ENCODE data around the gene RIMS4.
"Not testable (repeated sequence)": the region's sequence is repeated elsewhere in the genome, so short reads cannot be mapped to it uniquely, and the experiment has no call there.

The RIMS4 gene

GRCh38 chr20:44830523-44830922 is 20.2 kb upstream of the RIMS4 start:
- DNase-seq (ENCODE audit: low read depth), result no peak

- DNase-seq (ENCODE audit: low read depth), result no peak
These were observed 19.3 kb upstream of the RIMS4 start for GRCh38 chr20:44829688-44830087.

- no peak for DNase-seq (ENCODE audit: low read depth)
These were observed 18.3 kb upstream of the RIMS4 start for GRCh38 chr20:44828640-44829039.

GRCh38 chr20:44827401-44827800 is 17.1 kb upstream of the RIMS4 start:
- DNase-seq (ENCODE audit: low read depth), result no peak

- DNase-seq (ENCODE audit: low read depth), result not testable (repeated sequence)
These were observed 11.2 kb upstream of the RIMS4 start for GRCh38 chr20:44821576-44821975.

GRCh38 chr20:44819936-44820335 is 9.6 kb upstream of the RIMS4 start:
- no peak for DNase-seq (ENCODE audit: low read depth)

GRCh38 chr20:44817143-44817910 is 7.0 kb upstream of the RIMS4 start:
- no peak for DNase-seq (ENCODE audit: low read depth)

GRCh38 chr20:44814937-44815336 is 4.6 kb upstream of the RIMS4 start:
- no peak for DNase-seq (ENCODE audit: low read depth)

GRCh38 chr20:44811150-44811685 is 872 bp upstream of the RIMS4 start:
- DNase-seq (ENCODE audit: low read depth), result no peak

- DNase-seq (ENCODE audit: low read depth), result no peak
These were observed 320 bp downstream of the RIMS4 start for GRCh38 chr20:44810061-44810390.

GRCh38 chr20:44809380-44810060 is 826 bp downstream of the RIMS4 start:
- DNase-seq (ENCODE audit: low read depth), result no peak

- no peak for DNase-seq (ENCODE audit: low read depth)
These were observed 2.7 kb downstream of the RIMS4 start for GRCh38 chr20:44807684-44808056.

- no peak for DNase-seq (ENCODE audit: low read depth)
These were observed 3.2 kb downstream of the RIMS4 start for GRCh38 chr20:44807051-44807683.

GRCh38 chr20:44805979-44806620 is 4.2 kb downstream of the RIMS4 start:
- no peak for DNase-seq (ENCODE audit: low read depth)

GRCh38 chr20:44805335-44805978 is 4.9 kb downstream of the RIMS4 start:
- DNase-seq (ENCODE audit: low read depth), result no peak

- no peak for DNase-seq (ENCODE audit: low read depth)
These were observed 6.9 kb downstream of the RIMS4 start for GRCh38 chr20:44803383-44803941.

GRCh38 chr20:44802702-44803101 is 7.6 kb downstream of the RIMS4 start:
- DNase-seq (ENCODE audit: low read depth), result no peak

- no peak for DNase-seq (ENCODE audit: low read depth)
These were observed 9.8 kb downstream of the RIMS4 start for GRCh38 chr20:44800391-44801046.

- DNase-seq (ENCODE audit: low read depth), result no peak
These were observed 10.7 kb downstream of the RIMS4 start for GRCh38 chr20:44799691-44800090.

- no peak for DNase-seq (ENCODE audit: low read depth)
These were observed 13.4 kb downstream of the RIMS4 start for GRCh38 chr20:44796758-44797457.

GRCh38 chr20:44796311-44796710 is 14.0 kb downstream of the RIMS4 start:
- DNase-seq (ENCODE audit: low read depth), result no peak

Data from activated T-cell treated with anti-CD3 and anti-CD28 coated beads for 24 hours (primary cell).